ENCODE results near the gene ATG16L1.
A peak's percentile ranks its signal among the peaks of the same experiment; 100 is the strongest.

ATG16L1 gene

DNA sequence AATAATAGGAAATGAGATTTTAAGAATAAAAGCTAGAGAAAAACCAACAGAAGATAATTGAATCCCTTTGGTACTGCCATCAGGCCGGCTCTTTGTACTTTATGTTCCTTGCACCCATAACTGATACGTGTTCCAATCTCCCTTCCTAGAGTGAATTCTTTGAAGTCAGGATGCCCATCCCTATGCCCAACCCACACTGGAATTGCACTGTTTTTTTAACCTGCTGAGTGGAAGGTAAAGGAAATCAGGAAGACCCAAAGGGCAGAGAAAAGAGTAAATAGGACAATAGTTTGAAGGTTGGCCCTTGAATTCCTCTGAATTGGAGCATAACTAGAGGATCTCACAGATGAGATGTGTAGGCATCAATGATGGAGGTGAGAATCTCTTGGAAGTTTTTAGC is 4.4 kb upstream of the ATG16L1 start:
- TF ChIP-seq, protein P1, sequence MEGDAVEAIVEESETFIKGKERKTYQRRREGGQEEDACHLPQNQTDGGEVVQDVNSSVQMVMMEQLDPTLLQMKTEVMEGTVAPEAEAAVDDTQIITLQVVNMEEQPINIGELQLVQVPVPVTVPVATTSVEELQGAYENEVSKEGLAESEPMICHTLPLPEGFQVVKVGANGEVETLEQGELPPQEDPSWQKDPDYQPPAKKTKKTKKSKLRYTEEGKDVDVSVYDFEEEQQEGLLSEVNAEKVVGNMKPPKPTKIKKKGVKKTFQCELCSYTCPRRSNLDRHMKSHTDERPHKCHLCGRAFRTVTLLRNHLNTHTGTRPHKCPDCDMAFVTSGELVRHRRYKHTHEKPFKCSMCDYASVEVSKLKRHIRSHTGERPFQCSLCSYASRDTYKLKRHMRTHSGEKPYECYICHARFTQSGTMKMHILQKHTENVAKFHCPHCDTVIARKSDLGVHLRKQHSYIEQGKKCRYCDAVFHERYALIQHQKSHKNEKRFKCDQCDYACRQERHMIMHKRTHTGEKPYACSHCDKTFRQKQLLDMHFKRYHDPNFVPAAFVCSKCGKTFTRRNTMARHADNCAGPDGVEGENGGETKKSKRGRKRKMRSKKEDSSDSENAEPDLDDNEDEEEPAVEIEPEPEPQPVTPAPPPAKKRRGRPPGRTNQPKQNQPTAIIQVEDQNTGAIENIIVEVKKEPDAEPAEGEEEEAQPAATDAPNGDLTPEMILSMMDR (IDR thresholded peaks at IDR 0.05), result no peak
- Histone ChIP-seq H3K27ac (no peak overlapping the region), H3K4me3 (no peak overlapping the region)
- DNase-seq (ENCODE audit: low spot score), result no peak

DNA sequence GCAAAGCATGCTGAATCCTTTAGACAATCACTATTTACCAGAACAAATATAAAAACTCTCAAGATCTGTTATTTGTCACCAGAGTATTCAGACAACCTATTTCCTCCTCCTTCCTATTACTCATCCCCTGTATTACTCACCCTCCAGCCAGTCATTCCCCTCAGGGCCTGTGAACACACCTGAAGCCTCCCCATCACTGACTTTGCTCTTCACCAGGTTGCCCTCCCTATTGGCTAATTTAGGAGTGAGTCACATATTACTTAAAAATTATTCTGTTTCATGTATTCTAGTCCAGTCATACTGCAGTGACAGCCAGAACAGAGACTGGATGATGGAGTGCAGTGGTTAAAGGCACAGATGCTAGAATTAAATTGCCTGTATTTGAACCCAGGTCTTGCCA is 3.7 kb upstream of the ATG16L1 start:
- no peak overlapping the region for H3K27ac ChIP-seq
- TF ChIP-seq, protein P1 (IDR thresholded peaks at IDR 0.05), result no peak
- no peak overlapping the region for H3K4me3 ChIP-seq
- no peak for DNase-seq (ENCODE audit: low spot score)

DNA sequence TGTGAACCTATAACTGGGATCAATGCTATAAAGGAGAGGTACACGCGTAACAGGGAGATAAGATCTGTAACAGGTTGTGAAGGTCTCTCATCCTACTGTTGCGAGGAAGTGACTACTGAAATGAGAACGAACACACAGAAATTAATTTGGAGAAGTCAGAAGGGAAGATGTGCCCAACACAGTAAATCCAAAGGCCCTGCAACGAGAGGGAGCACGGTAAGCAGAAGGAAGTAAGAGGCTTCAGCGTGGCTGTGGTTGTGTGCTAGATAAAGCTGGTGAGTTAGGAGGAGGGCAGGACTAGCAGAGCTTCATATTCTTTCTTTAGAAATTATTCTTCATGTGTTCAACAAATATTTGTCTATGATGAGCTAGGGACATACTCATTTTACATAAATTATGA is 2.5 kb upstream of the ATG16L1 start:
- Histone ChIP-seq H3K27ac (no peak overlapping the region), H3K4me3 (no peak overlapping the region)
- no peak for DNase-seq (ENCODE audit: low spot score)
- TF ChIP-seq, protein P1 (IDR thresholded peaks at IDR 0.05), result no peak

DNA sequence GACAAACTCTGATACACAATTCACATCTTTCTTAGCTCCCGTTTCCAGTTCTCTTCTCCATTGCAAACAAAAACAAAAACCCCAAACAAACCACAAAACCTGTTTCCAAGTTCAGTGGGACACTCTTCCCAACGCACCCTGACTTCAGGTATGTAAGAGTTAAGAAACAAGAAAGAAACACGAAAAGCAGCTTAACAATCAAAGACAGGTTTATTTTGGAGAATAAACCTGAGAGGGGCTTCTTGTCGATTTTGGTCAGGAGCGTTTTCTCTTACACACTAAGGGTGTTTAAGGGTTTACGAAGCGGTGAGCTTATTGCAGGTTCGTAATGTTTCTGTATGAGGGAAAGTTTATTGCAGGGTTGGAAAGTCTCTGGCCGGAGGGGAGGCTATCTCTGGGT is 905 bp upstream of the ATG16L1 start:
- TF ChIP-seq, protein P1 (IDR thresholded peaks at IDR 0.05), result no peak
- no peak for DNase-seq (ENCODE audit: low spot score)
- Histone ChIP-seq H3K27ac (no peak overlapping the region), H3K4me3 (no peak overlapping the region)

DNA sequence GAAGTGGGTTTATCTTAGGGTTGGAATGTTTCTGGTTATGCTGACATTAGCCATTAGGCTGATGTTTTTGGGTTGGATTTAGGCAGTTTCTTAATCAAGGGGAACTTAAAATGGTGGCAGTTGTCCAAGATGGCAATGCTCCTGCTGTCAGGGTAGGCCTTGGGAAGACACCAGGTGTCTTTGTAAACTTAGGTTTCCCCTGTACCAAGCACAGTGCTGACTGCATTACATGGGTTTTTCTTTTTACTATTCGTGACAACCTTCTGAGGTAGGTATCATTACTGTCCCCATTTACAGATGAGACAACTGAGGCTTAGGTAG is 528 bp upstream of the ATG16L1 start:
- peak overlapping the region; percentile 59 to 85 for H3K27ac ChIP-seq
- TF ChIP-seq, protein P1 (IDR thresholded peaks at IDR 0.05), result no peak
- DNase-seq (ENCODE audit: low spot score), result no peak
- H3K4me3 ChIP-seq, result peak overlapping the region; percentile 93

DNA sequence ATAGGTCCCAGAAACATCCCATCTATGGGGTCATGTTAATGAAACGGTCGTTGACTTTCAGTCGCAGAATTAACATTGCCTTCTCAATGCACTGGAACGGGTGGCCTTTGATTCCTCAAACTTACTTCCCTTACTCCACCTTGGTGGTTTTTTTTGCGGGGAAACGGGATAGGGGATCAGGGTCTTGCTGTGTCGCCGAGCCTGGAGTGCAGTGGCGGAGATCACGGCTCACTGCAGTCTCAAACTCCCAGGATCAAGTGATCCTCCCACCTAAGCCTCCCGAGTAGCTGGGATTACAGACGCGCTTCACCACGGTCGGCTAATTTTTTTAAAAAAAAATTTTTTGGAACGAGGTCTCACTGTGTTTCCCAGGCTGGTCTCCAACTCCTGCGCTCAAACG is 754 bp downstream of the ATG16L1 start:
- TF ChIP-seq, protein P1 (IDR thresholded peaks at IDR 0.05), result no peak
- DNase-seq (ENCODE audit: low spot score), result no peak
- Histone ChIP-seq H3K27ac (peak overlapping the region; percentile 59 to 85), H3K4me3 (peak overlapping the region; percentile 93)

DNA sequence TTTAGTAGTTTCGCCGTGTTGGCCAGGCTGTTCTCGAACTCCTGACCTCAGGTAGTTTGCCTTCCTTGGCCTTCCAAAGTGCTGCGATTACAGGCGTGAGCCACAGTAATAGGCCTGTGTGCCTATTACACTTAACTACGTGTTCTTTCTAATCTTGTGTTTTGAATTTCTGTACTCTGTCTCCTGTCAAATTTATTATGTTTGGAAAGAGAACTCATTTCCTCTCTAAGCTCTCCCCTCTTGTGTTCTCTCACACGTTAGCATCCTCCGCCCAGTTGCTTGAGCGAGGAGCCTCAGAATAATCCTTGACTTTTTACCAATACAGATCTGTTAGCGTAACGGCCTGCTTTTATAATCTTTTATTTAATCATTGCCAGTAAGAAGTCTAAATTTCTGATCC is 3.7 kb downstream of the ATG16L1 start:
- H3K27ac ChIP-seq, result no peak overlapping the region
- DNase-seq (ENCODE audit: low spot score), result no peak
- TF ChIP-seq, protein P1 (IDR thresholded peaks at IDR 0.05), result no peak
- no peak overlapping the region for H3K4me3 ChIP-seq

All from coronary artery (tissue), 2 donors.